NOMO-1 (cell line): ENCODE results near the gene EHD4.

Experiments used
- DNase-seq, 2 experiments: peaks; one replicate each; lab custom pipeline; 2025; ENCODE audit not compliant: unreplicated experiment in 2 of 2; lab: John Stamatoyannopoulos, UW

EHD4 gene

GRCh38 chr15:41884458-41884857 lies 87.9 kb downstream of the EHD4 start:
- DNase-seq: no peak

- no peak for DNase-seq
Observed at GRCh38 chr15:41883484-41883825, 88.9 kb downstream of the EHD4 start.

DNA sequence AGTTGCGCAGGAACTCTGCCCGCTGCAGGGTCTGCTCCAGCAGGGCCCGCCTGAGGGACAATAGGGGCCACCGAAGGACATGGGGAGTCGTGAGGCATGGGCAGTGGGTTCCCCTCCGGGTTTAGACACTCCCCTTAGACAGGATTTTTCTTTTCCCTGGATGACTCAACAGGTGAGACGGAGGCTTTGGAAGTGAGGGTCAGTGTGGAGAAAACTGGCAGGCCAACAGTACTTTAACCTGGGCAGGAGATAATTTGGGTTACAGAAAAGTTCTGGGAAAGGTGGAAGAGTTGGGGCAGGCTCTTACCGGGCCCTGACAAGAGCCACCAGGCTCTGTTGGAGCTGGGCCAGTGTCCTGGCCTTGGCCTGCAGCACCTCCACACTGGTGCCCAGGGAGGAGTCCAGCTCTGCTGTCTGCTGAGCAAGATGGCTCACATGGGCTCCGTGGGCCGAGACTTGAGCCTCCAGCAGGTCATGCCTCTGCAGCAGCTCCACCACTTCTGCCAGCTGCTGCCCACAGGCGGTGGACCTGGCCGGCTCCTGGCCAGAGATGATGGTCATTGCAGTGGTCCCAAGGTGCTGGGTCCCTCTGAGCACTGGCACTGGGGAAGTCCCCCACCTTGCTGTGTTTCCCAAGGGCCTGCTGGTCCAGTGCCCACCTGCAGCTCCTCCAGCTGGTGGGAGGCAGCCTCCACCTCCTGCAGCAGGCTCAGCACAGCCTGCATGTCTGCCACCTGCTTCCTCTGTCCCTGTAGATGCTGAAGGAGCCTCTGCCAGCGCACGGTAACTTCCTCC lies 89.5 kb downstream of the EHD4 start:
- peak in 1 of 2 experiments; percentile 2 for DNase-seq

DNA sequence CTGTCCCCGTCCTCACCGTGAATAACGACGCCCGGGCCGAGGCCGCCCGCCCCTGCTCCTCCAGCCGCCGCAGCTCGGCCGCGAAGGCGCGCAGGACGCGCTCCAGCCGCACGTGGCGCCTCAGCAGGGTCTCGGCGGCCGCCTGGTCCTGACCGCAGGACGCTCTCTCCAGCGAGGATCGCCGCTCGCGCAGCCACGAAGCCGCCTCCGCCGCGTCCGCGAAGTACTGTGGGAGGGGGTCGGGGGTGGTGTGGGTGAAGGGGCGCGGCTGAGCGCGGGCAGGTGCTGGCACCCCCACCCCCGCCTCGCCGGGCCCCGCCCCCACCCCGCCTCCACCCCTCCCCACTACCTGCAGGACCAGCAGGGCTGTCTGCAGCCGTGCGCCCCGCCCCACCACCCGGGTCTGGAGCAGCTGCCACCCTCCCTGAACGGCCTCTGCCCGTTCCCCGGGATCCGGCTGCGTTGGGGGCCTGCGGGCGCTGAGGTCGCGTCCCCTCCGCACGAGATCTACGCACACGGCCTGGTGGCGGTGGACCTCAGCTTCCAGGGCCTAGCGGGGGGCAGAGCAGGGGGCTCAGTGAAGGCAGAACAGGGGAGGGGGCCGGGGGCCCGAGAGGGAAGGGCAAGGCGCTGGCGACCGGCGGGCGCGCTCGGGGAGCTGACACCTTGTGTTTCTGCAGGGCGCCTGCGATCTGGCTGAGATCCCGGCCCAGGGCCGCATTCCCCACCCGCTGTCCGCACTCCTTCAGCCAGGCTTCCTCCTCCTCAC lies 90.3 kb downstream of the EHD4 start:
- no peak for DNase-seq

GRCh38 chr15:41881550-41881919 lies 90.8 kb downstream of the EHD4 start:
- DNase-seq: no peak

- no peak for DNase-seq
Observed at GRCh38 chr15:41881086-41881485, 91.3 kb downstream of the EHD4 start.

DNA sequence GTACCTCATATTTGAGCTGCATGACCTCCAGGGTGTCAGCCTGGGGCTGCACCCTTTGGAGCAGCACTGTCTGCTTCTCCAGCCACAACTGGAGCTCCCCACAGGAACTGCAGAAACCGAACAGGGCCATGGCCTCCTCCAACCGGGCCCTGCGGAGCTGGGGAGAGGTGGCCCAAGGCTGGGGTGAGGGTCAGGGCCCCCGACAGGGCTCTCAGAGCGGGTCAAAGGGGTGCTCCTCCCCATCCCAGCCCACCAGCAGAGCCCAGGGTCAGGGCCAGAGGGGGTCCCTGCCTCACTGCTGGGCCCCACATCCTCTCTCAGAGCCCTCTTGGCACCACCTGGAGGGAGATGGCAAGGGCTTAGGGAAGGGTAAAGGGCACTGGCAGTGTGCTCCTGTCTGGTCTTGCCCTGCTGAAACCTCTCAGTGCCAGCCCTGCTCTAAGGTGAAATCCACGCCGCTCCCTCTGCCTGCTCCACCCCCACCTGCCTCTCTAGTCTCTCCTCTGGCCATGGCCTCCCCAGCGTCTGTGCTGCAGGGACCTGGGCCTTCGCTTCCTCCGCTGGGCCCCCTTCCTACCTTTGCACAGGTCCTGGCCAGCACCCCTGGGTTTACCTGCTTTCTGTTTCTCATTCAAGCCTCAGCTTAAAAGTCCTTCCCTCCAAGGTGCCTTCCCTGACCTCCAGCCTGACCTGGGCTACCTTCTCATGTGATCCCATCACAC lies 92.0 kb downstream of the EHD4 start:
- DNase-seq: no peak

DNA sequence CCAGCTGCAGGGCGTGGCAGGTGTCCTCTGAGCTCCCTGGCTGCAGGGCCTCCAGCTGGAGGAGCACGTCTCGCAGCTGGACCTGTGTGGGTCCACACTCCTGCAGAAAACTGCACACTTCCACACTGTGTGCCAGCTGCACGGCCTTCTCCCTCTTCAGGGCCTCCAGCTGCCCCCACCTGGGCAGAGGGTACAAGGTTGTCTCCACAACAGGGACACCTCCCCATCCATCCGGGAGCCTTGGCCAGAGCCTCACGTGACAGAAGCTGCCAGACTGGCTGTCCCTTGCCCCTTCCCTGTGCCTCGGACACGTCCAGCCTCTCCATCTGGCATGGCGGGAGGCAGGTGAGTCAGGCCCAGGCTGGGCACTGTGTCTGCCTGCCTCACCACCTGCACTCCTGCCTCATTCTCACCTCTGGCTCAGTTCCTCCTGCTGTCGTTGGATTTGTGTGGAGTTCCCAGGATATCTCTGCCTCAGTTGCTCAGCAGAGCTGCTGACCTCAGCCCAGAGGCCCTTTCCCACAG lies 93.0 kb downstream of the EHD4 start:
- DNase-seq: no peak

- no peak for DNase-seq
Observed at GRCh38 chr15:41878355-41878699, 94.0 kb downstream of the EHD4 start.

GRCh38 chr15:41877631-41878354 lies 94.6 kb downstream of the EHD4 start:
- no peak for DNase-seq

- DNase-seq: no peak
Observed at GRCh38 chr15:41876689-41877088, 95.7 kb downstream of the EHD4 start.

GRCh38 chr15:41876007-41876406 lies 96.3 kb downstream of the EHD4 start:
- no peak for DNase-seq

DNA sequence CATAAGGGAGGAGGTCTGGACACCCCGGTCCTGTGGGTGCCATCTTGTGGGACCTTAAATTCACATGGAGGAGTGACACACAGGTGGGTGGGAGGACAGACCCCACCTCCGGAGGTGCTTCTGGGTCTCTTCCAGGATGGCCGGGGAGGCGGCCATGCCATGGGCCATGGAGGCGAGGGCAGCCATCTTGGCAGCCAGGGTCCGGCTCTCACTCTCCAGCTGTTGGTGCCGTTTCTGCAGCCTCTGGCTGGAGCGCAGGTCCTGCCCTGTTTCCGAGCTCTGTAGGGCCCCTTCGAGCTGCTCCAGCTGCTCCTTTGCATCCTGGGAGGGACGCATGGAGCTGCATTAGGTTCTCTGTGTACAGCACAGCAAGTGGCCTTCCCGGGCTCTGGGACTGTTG lies 97.6 kb downstream of the EHD4 start:
- DNase-seq: no peak

DNA sequence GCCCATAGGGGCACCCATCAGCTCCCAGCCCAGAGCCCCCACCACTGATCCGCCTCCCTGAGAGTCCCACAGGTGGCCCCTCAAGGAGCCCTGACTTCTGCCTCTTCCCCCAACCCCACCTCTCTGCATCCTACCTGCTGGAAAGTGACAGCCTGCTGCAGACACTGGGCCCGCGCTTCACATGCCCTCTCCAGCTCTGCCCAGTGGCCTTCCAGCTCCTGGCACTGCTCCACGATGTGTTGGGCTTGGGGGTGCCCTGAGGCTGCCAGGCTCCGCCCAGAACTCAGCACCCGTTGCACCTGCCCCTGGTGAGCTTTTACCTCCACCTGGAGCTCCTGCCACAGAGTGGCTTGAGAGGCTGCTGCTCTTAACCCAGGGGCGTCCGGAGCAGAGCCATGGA lies 98.6 kb downstream of the EHD4 start:
- no peak for DNase-seq

DNA sequence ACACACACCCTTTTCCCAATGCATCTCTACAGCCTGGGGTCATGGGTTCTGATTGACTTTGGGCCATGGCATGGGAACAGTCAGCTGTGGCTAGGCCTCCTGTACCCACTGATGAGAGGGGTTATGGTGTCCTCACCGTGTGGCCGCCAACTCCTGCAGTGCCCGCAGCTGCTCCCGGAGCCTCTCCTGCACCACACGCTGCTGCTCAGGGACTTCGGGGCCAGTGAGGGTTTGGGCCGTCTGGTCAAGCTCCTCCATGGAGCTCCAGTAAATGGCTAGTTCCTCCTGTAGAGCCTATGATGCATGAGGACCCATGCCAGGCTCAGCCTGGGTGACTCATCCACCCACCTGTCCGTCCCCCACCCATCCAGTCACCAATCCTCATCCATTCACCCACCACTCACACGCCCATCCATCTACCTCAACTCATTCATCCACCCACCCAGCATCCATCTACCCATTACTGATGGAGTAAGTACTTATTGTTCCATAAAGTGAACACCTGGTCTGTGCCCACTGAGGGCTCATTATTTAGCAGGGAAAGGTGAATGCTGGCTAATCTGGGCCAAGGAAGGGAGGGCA lies 100.1 kb downstream of the EHD4 start:
- DNase-seq: no peak

GRCh38 chr15:41871175-41871905 lies 101.0 kb downstream of the EHD4 start:
- no peak for DNase-seq

- no peak for DNase-seq
Observed at GRCh38 chr15:41870689-41871081, 101.7 kb downstream of the EHD4 start.

DNA sequence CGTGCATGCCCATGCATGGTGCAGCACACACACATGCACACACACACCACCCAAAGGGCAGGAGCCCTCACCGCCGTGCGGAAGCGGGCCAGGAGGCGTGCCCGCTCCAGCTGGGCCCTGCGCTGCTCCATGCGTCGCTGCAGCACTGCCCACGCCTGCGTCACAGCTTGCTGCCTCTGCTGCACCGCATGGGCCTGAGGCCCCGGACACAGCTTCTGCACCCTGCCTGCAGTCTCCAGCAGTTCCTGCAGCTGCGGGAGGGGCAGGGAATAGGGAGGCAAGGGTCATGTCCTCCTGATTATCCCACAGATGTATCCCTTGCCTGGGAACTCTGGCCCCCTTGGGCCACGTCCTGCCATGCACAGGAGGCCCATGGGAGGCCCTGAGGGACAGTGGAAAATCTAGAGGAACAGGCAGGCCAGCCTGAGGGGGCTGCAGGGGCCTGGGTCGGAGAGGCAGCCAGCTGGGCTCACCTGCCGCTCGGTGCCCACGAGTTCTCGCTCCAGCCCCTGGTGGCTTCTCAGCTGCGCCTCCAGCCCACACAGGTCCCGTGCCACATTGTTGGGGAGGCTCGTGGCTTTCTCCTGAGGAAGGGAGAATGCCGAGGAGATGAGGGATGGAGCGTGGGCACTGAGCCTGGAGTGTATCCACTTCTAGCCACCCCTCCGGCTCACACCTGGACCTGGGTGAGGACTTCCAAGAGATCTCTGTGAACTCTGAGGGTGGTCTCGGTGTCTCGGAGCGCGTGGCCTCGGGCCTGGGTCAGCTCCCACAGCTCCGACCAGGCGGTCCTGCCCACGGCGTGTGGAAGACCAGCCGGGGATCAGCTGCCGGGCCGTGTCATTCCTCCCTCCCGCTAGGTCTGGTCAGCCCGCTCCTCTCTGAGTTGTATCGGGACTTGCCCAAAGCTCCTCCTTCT lies 102.3 kb downstream of the EHD4 start:
- DNase-seq: no peak

DNA sequence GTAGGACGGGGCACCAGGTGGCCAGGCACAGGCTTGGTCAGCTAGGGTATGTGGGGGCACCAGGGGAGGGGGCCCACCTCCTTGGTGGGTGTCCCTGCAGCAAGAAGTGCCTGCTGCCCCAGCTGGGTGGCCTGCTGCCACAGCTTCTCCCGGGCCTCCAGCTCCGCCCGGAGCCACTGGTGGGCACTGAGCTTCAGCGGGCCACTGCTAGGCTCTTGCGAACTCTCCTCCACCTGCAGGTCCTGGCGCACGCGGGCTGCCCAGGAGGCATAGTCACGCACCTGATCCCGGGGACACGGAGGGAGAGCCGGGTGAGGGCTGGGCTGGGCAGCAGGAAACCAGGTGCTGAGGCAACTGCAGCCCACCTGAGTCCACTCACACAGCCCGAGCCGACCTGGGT lies 104.0 kb downstream of the EHD4 start:
- DNase-seq: no peak
